Measurements from ENCODE around the gene TEF.

The TEF gene

GRCh38 chr22:41364233-41364632 lies 17.5 kb upstream of the TEF start:
- TF ChIP-seq CTCF (IDR thresholded peaks at IDR 0.05): no peak

GRCh38 chr22:41364955-41365354 lies 16.8 kb upstream of the TEF start:
- no peak for TF ChIP-seq CTCF (IDR thresholded peaks at IDR 0.05)

- TF ChIP-seq CTCF (IDR thresholded peaks at IDR 0.05): no peak
Observed at GRCh38 chr22:41365425-41365824, 16.3 kb upstream of the TEF start.

- TF ChIP-seq CTCF (IDR thresholded peaks at IDR 0.05): no peak
Observed at GRCh38 chr22:41366323-41367029, 15.3 kb upstream of the TEF start.

GRCh38 chr22:41367039-41367679 lies 14.6 kb upstream of the TEF start:
- peak; percentile 38; the same call in 1 of the 2 replicates for TF ChIP-seq CTCF (IDR thresholded peaks at IDR 0.05)

GRCh38 chr22:41367680-41368542 lies 13.8 kb upstream of the TEF start:
- TF ChIP-seq CTCF (IDR thresholded peaks at IDR 0.05): no peak

GRCh38 chr22:41368543-41369423 lies 13.0 kb upstream of the TEF start:
- no peak for TF ChIP-seq CTCF (IDR thresholded peaks at IDR 0.05)
